Natural killer cell treated with Interleukin-12 subunit alpha and Interleukin-12 subunit beta and Interleukin-15 and Interleukin-18, amount 100 ng/mL, for 72 hours (primary cell): ENCODE data around the gene SPATA21. TPM values are rescaled to one million over a fixed set of nuclear protein-coding genes. Genes with fewer than 3 reads are reported as not detected.
A peak's percentile ranks its signal among the peaks of the same experiment; 100 is the strongest.

Experiments used
- ATAC-seq, 2 donors: fragments of 150-1000 bp; cut with Tn5 transposase in 1 of 2; sonication (Bioruptor Pico), chemical (Tn5 transposase) in 1 of 2; 2 replicates each; pipeline ENCODE4 v1.10.0; 2021
- DNase-seq: peaks from one replicate; pipeline ENCODE4 v3.0.0; 2022; ENCODE audit warnings: low spot score
- H3K27ac Mint-ChIP-seq, 2 donors: 1 replicate in 1 of 2; 2 replicates in 1 of 2; pipeline ENCODE4 v1.8.0; 2022; ENCODE audit warnings: mixed read lengths in 2 of 2, mild to moderate bottlenecking in 1 of 2, moderate library complexity in 1 of 2
- H3K27me3 Mint-ChIP-seq, 2 donors: 1 replicate in 1 of 2; 2 replicates in 1 of 2; pipeline ENCODE4 v1.8.0; 2022; ENCODE audit warnings: mixed read lengths in 2 of 2
- H3K36me3 Mint-ChIP-seq: one replicate; pipeline ENCODE4 v1.8.0; 2022; ENCODE audit warnings: mixed read lengths
- H3K4me1 Mint-ChIP-seq, 2 donors: 1 replicate in 1 of 2; 2 replicates in 1 of 2; pipeline ENCODE4 v1.8.0; 2022; ENCODE audit warnings: low read depth in 2 of 2, mixed read lengths in 2 of 2, mild to moderate bottlenecking in 1 of 2
- H3K4me3 Mint-ChIP-seq: one replicate; pipeline ENCODE4 v1.8.0; 2022; ENCODE audit warnings: mixed read lengths
- H3K9me3 Mint-ChIP-seq: 2 replicates; pipeline ENCODE4 v1.8.0; 2022; ENCODE audit warnings: mixed read lengths
- total RNA-seq, 2 donors: library from RNA; stranded (reverse); gene quantifications; one replicate each; pipeline ENCODE4 v1.2.3, GENCODE V29; 2022

Gene SPATA21
- total RNA-seq, 2 donors from 2014 or later: not detected

DNA sequence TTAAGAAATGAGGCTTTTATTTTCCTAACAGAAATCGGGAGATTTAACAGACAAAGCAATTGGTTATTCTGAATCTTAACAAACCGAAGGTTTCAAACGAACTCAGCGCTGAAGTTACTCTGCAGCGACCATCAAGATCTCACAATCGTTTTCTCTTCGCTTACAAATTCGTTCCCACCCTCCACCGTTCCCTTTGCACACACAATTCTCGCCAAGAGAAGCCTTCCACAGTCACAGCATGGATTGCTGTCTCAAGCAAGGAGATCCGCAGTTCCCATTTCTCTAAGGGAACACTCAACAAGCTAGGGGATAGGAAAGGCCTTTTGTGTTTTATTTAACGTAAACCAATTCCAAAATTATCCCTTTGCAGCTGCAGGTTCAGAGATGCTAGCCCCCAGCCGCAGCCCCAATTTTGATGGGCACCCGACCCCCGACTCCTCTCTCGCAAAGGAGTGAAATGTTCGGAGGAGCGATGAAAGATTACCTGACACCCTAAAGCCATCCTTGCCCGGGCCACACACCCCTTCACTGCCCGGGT is 85.7 kb downstream of the SPATA21 start:
- ATAC-seq: no peak
- Mint-ChIP-seq H3K27me3 (no peaks in the 10 kb centered on the region), H3K27ac (peak overlapping the region; percentile 81 to 94), H3K9me3 (no peaks in the 10 kb centered on the region), H3K4me1 (peaks cover 18 to 24% of the 10 kb centered on the region in 2 donors), H3K36me3 (no peaks in the 10 kb centered on the region), H3K4me3 (peak overlapping the region; percentile 91)
- DNase-seq: no peak

- H3K27ac Mint-ChIP-seq: peak overlapping the region in 1 of 2 donors; percentile 94
- no peaks in the 10 kb centered on the region for H3K9me3 Mint-ChIP-seq
- H3K36me3 Mint-ChIP-seq: no peaks in the 10 kb centered on the region
- H3K4me3 Mint-ChIP-seq: peak overlapping the region; percentile 91
- DNase-seq (no peak), ATAC-seq (no peak)
- H3K27me3 Mint-ChIP-seq: no peaks in the 10 kb centered on the region
- H3K4me1 Mint-ChIP-seq: peaks cover 20 to 29% of the 10 kb centered on the region in 2 donors
Measured at GRCh38 chr1:16349847-16350406, 87.3 kb downstream of the SPATA21 start.

Other genes starting within 250 kb of the SPATA21 start
- gene ARHGEF19, start 224.8 kb downstream of the SPATA21 start, total RNA-seq: 10 to 100 TPM; 13.0 to 14.0 TPM
- 1 to 10 TPM; 3.2 to 3.8 TPM for gene CPLANE2, start 200.2 kb downstream of the SPATA21 start, total RNA-seq
- gene FBXO42, start 84.9 kb downstream of the SPATA21 start, total RNA-seq: 10 to 100 TPM; 27.9 to 34.9 TPM
- gene SZRD1, start 70.2 kb downstream of the SPATA21 start, total RNA-seq: 100 to 1,000 TPM; 232 to 279 TPM
- 10 to 100 TPM; 72.0 to 95.4 TPM for gene NECAP2, start 3.3 kb upstream of the SPATA21 start, total RNA-seq
- gene RNU1-1, start 76.9 kb upstream of the SPATA21 start, total RNA-seq: 1,000 to 10,000 TPM; 1,591 to 3,879 TPM
- 10 to 100 TPM in 1 of 2 donors, 1 to 10 TPM in 1; 6.3 to 10.0 TPM for gene NBPF1, start 176.1 kb upstream of the SPATA21 start, total RNA-seq
- 1,000 to 10,000 TPM; 1,591 to 3,879 TPM for gene RNU1-3, start 229.5 kb upstream of the SPATA21 start, total RNA-seq